Kidney (tissue), 14 donors: Measurements from ENCODE around the gene ARHGEF1. TPM values are rescaled to one million over a fixed set of nuclear protein-coding genes. Genes with fewer than 3 reads are reported as not detected.

ENCODE experiments used
- DNase-seq, 5 donors: peaks; one replicate each; pipeline ENCODE4 v3.0.0-alpha.2; 2013 to 2020
- FAIRE-seq: peaks from 2 replicates; lab custom pipeline; 2012; peaks lifted over from hg19 to GRCh38; lab: Jason Lieb, UNC
- H3K27ac ChIP-seq, 2 donors: one replicate each; pipeline ENCODE4 v1.7.0; 2013; ENCODE audit warnings: low read depth in 2 of 2, low read length in 2 of 2, inconsistent platforms in 1 of 2
- H3K27me3 ChIP-seq: one replicate; pipeline ENCODE4 v1.7.1; 2013; ENCODE audit warnings: low read length, inconsistent platforms; ENCODE audit not compliant: control insufficient read depth, insufficient read depth
- H3K36me3 ChIP-seq, 3 donors: one replicate each; pipeline versions ENCODE4 v1.7.0 to v1.7.1; 2013; ENCODE audit warnings: low read length in 3 of 3, control low read depth in 1 of 3, inconsistent platforms in 1 of 3; ENCODE audit not compliant: insufficient read depth in 3 of 3, control insufficient read depth in 2 of 3
- H3K4me1 ChIP-seq, 3 donors: one replicate each; pipeline versions ENCODE4 v1.7.0 to v1.7.1; 2013; ENCODE audit warnings: low read length in 3 of 3, inconsistent platforms in 1 of 3, low read depth in 1 of 3; ENCODE audit not compliant: control insufficient read depth in 2 of 3, insufficient read depth in 2 of 3
- H3K4me3 ChIP-seq, 3 donors: one replicate each; pipeline versions ENCODE4 v1.7.0 to v1.8.1; 2013; ENCODE audit warnings: low read length in 3 of 3, control low read depth in 1 of 3, inconsistent platforms in 1 of 3
- H3K9ac ChIP-seq, 3 donors: one replicate each; pipeline versions ENCODE4 v1.7.0 to v1.7.1; 2013; ENCODE audit warnings: low read length in 3 of 3, control low read depth in 1 of 3, inconsistent platforms in 1 of 3
- H3K9me3 ChIP-seq, 3 donors: one replicate each; pipeline versions ENCODE4 v1.7.0 to v1.7.1; 2013; ENCODE audit warnings: low read length in 3 of 3, control low read depth in 1 of 3, inconsistent platforms in 1 of 3; ENCODE audit not compliant: control insufficient read depth in 2 of 3, insufficient read depth in 1 of 3
- CTCF ChIP-seq: IDR thresholded peaks from 3 replicates; pipeline ENCODE4 v1.5.1; 2012; ENCODE audit warnings: mild to moderate bottlenecking, moderate library complexity, borderline replicate concordance; ENCODE audit not compliant: insufficient read depth; ENCODE audit errors: extremely low read depth
- intact Hi-C: fragments of 100-400 bp; cut with DNase I; formaldehyde crosslinking; loops from one replicate; pipeline ENCODE4 v1.11.1; 2022
- polyA plus RNA-seq: library from polyadenylated mRNA; stranded (reverse); fragments of 350-450 nt; fragmentation: Illumina TruSeq; extraction: RNeasy Lipid Tissue Mini Kit (QIAGEN cat#74804); gene quantifications from one replicate; pipeline ENCODE4 v1.2.3, GENCODE V29; 2014; ENCODE audit warnings: low read depth, low replicate concordance; ENCODE audit not compliant: insufficient read depth
- total RNA-seq: library from RNA; stranded (reverse); fragmentation: NEBNext Ultra II Directional; extraction: Animal tissue kit (Norgen Biotek cat#: 25700); gene quantifications from one replicate; pipeline ENCODE4 v1.2.1, GENCODE V29; 2021
- donor health status: control.
- donor health status: control.
- donor health status: control.
- donor health status: control.
- donor health status: control.
- donor health status: DM: yes; HTN: yes; CAD: no.
- donor health status: Normal renal cell carcinoma (clear cell type).

Gene ARHGEF1
- total and polyA plus RNA-seq, 2 donors from 2014 or later = 39.0 to 139 TPM

DNA sequence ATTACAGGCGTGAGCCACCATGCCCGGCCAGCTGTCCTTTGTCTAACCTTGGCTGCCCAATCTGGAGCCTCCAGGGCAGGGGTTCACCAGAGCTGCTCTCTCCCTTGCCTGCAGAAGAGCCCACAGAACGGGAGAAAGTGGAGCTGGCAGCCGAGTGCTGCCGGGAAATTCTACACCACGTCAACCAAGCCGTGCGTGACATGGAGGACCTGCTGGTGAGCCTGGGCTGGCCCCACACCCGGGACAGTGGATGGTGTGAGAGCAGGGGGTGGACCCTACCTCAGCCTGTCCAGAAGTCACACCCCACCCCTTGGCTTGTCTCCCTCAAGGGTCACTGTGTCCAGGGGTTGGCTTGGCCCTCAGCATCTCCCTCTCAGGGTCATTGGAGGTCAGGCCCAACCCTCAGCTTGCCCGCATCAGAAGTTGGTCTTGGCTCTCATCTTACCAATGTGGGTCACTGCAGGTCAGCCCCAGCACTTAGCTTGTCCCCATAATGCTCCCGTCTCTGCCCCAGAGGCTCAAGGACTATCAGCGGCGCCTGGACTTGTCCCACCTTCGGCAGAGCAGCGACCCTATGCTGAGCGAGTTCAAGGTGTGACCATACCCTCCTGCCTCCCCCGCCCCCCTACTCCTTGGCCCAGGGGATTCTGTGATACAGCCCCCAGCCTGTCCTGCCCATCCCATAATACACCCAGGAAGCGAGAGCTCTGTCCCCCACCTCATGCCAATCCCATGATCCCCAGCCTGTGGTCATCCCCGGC is 20.4 kb downstream of the ARHGEF1 start:
- Histone ChIP-seq H3K4me1 (no peaks in the 10 kb centered on the region), H3K27ac (no peak overlapping the region), H3K4me3 (no peak overlapping the region), H3K9me3 (no peaks in the 10 kb centered on the region), H3K27me3 (no peaks in the 10 kb centered on the region), H3K9ac (no peak overlapping the region), H3K36me3 (peaks cover 2 to 52% (median 19%) of the 10 kb centered on the region in 3 donors)
- FAIRE-seq = no peak
- intact Hi-C loops = no loop called here
- no peak for DNase-seq
- no peak for TF ChIP-seq CTCF

GRCh38 chr19:41904118-41904870 is 21.3 kb downstream of the ARHGEF1 start:
- H3K27ac ChIP-seq = no peak overlapping the region
- H3K9ac ChIP-seq = no peak overlapping the region
- H3K36me3 ChIP-seq = peaks cover 2 to 52% (median 17%) of the 10 kb centered on the region in 3 donors
- DNase-seq (no peak), FAIRE-seq (no peak)
- no peaks in the 10 kb centered on the region for H3K4me1 ChIP-seq
- H3K4me3 ChIP-seq = no peak overlapping the region
- H3K9me3 ChIP-seq = no peaks in the 10 kb centered on the region
- H3K27me3 ChIP-seq = no peaks in the 10 kb centered on the region
- intact Hi-C loops = no loop called here
- no peak for TF ChIP-seq CTCF

DNA sequence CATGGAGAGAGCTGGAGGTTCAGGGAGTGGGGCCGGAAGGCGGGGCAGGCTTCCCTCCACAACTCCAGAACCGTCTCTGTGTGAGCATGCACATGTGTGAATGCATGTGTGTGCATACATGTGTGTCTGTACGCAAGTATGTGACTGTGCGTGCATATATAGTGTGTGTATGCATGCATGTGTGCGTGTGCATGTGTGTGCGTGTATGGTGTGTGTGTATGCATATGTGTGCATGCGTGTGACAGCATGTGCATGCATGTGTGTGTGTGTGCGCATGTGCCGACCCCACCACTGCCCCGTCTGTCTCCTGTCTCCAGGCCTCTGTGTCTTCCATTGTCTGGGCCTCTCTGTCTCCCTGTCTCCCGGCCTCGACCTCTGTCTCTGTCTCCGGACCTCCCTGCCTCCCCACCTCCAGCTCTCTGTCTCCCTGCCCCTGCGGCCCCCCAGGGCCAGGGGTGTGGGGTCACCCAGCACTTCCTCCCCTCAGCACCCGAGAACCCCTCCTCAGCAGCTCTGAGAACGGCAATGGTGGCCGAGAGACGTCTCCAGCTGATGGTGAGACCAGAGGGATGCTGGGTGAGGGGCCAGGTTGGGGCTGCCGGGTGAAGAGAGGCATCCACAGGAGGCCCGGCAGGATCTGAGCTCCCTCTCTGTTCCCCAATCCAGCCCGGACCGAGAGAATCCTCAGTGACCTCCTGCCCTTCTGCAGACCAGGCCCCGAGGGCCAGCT is 22.5 kb downstream of the ARHGEF1 start:
- Histone ChIP-seq H3K27me3 (no peaks in the 10 kb centered on the region), H3K9me3 (no peaks in the 10 kb centered on the region), H3K27ac (no peak overlapping the region), H3K4me1 (no peaks in the 10 kb centered on the region), H3K36me3 (peaks cover 2 to 49% (median 17%) of the 10 kb centered on the region in 3 donors), H3K4me3 (no peak overlapping the region), H3K9ac (no peak overlapping the region)
- intact Hi-C loops = no loop called here
- TF ChIP-seq CTCF = no peak
- FAIRE-seq = no peak
- DNase-seq = no peak
